Left lung (tissue), 10 donors: ENCODE data around the gene COX4I2. TPM values are rescaled to one million over a fixed set of nuclear protein-coding genes. Genes with fewer than 3 reads are reported as not detected.
"Not testable (repeated sequence)": the region's sequence is repeated elsewhere in the genome, so short reads cannot be mapped to it uniquely, and the experiment has no call there.

Experiments used
- ATAC-seq: fragments of 200-7000 bp; cut with Tn5 transposase; one replicate; pipeline ENCODE4 v1.9.1; 2020; ENCODE audit warnings: moderate library complexity
- DNase-seq, 4 donors: peaks; one replicate each; pipeline ENCODE4 v3.0.0-alpha.2; 2013 to 2020
- H3K27ac ChIP-seq, 2 donors: fragments of 200-600 bp; sonication (generic) in 1 of 2; one replicate each; pipeline versions ENCODE4 v1.5.0 to v1.8.0; 2020 to 2021
- H3K27me3 ChIP-seq, 2 donors: fragments of 200-600 bp; sonication (generic) in 1 of 2; one replicate each; pipeline versions ENCODE4 v1.5.0 to v1.8.0; 2020 to 2021
- H3K36me3 ChIP-seq, 2 donors: fragments of 200-600 bp; sonication (generic) in 1 of 2; one replicate each; pipeline versions ENCODE4 v1.5.0 to v1.8.0; 2020 to 2021
- H3K4me1 ChIP-seq, 2 donors: fragments of 200-600 bp; one replicate each; pipeline ENCODE4 v1.8.0; 2021
- H3K4me3 ChIP-seq, 2 donors: fragments of 200-600 bp; sonication (generic) in 1 of 2; one replicate each; pipeline versions ENCODE4 v1.5.0 to v1.8.0; 2020 to 2021; ENCODE audit warnings: mild to moderate bottlenecking in 1 of 2
- H3K9me3 ChIP-seq, 2 donors: fragments of 200-600 bp; sonication (generic) in 1 of 2; one replicate each; pipeline versions ENCODE4 v1.5.0 to v1.8.0; 2020 to 2021
- intact Hi-C, 2 donors: fragments of 100-400 bp; cut with DNase I; formaldehyde crosslinking; loops; one replicate each; pipeline versions ENCODE4 v1.11.2 to v1.14.2; 2022
- polyA plus RNA-seq, 6 donors: library from polyadenylated mRNA; unstranded; fragments of 120-200 nt; gene quantifications; one replicate each; pipeline ENCODE4 v1.2.1, GENCODE V29; 2013; ENCODE audit not compliant: insufficient read length in 6 of 6
- total RNA-seq, 2 donors: library from RNA; stranded (reverse); fragmentation: NEBNext Ultra II Directional; extraction: Animal tissue kit (Norgen Biotek cat#: 25700); gene quantifications; one replicate each; pipeline ENCODE4 v1.2.1, GENCODE V29; 2021
- TF ChIP-seq, protein P1 (sequence below), 2 donors: fragments of 200-600 bp; sonication (generic) in 1 of 2; IDR thresholded peaks; one replicate each; pipeline versions ENCODE4 v1.5.0 to v1.8.0; 2021; ENCODE audit warnings: antibody characterized with exemption in 2 of 2
- donor health status: DM: no; HTN: yes; CAD: no.
- donor health status: DM: no; HTN: no; CAD: no.

Gene COX4I2
- total and polyA plus RNA-seq, 8 donors = 13.5 to 33.8 (median 23.0) TPM

- Histone ChIP-seq H3K27ac (peak overlapping the region; percentile 75), H3K27me3 (no peaks in the 10 kb centered on the region), H3K36me3 (peaks cover 0 to 41% of the 10 kb centered on the region in 2 donors), H3K9me3 (no peaks in the 10 kb centered on the region), H3K4me3 (no peak overlapping the region), H3K4me1 (peaks cover 64 to 94% of the 10 kb centered on the region in 2 donors)
- TF ChIP-seq, protein P1, sequence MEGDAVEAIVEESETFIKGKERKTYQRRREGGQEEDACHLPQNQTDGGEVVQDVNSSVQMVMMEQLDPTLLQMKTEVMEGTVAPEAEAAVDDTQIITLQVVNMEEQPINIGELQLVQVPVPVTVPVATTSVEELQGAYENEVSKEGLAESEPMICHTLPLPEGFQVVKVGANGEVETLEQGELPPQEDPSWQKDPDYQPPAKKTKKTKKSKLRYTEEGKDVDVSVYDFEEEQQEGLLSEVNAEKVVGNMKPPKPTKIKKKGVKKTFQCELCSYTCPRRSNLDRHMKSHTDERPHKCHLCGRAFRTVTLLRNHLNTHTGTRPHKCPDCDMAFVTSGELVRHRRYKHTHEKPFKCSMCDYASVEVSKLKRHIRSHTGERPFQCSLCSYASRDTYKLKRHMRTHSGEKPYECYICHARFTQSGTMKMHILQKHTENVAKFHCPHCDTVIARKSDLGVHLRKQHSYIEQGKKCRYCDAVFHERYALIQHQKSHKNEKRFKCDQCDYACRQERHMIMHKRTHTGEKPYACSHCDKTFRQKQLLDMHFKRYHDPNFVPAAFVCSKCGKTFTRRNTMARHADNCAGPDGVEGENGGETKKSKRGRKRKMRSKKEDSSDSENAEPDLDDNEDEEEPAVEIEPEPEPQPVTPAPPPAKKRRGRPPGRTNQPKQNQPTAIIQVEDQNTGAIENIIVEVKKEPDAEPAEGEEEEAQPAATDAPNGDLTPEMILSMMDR (IDR thresholded peaks at IDR 0.05) = no peak
- DNase-seq (no peak), ATAC-seq (peak; percentile 12)
- intact Hi-C loops = loop anchor here (5.0 to 10.0 kb wide), 2 partner anchors 55 to 57 kb away; partner anchors contain the start of gene BCL2L1 (in 2 of the 2)
Measured at GRCh38 chr20:31667315-31668285, 29.9 kb downstream of the COX4I2 start.

DNA sequence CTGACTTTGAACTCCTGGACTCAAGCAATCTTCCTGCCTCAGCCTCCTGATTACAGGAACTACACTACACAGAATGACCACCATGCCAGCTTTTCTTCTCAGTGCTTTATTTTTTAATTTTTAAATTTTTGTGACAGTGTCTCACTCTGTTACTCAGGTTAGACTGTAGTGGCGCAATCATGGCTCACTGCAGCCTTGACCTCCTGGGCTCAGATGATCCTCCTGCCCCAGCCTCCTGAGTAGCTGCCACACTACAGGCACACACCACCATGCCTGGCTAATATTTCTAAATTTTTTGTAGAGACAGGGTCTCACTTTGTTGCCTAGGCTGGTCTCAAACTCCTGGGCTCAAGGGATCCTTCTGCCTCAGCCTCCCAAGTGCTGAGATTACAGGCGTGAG lies 31.2 kb downstream of the COX4I2 start:
- Histone ChIP-seq H3K36me3 (peaks cover 0 to 42% of the 10 kb centered on the region in 2 donors), H3K4me1 (peaks cover 69 to 99% of the 10 kb centered on the region in 2 donors), H3K27ac (peak overlapping the region; percentile 33 to 75)
- not testable (repeated sequence) for H3K9me3 ChIP-seq, DNase-seq, H3K4me3 ChIP-seq, ATAC-seq, H3K27me3 ChIP-seq
- intact Hi-C loops = loop anchor here (5.0 to 10.0 kb wide), 2 partner anchors 53 to 56 kb away; partner anchors contain the start of gene BCL2L1 (in 2 of the 2)

GRCh38 chr20:31669876-31670275 lies 32.2 kb downstream of the COX4I2 start:
- DNase-seq (no peak), ATAC-seq (no peak)
- no peaks in the 10 kb centered on the region for H3K27me3 ChIP-seq
- H3K4me1 ChIP-seq = peaks cover 66 to 99% of the 10 kb centered on the region in 2 donors
- H3K27ac ChIP-seq = peak overlapping the region; percentile 60 to 75
- peaks cover 0 to 33% of the 10 kb centered on the region in 2 donors for H3K36me3 ChIP-seq
- H3K4me3 ChIP-seq = no peak overlapping the region
- intact Hi-C loops = loop anchor here (5.0 to 10.0 kb wide), 2 partner anchors 52 to 55 kb away; partner anchors contain the start of gene BCL2L1 (in 2 of the 2)
- TF ChIP-seq, protein P1 (IDR thresholded peaks at IDR 0.05) = no peak
- no peaks in the 10 kb centered on the region for H3K9me3 ChIP-seq

GRCh38 chr20:31670371-31671228 lies 32.9 kb downstream of the COX4I2 start:
- Histone ChIP-seq H3K4me1 (peaks cover 68 to 99% of the 10 kb centered on the region in 2 donors), H3K9me3 (no peaks in the 10 kb centered on the region), H3K36me3 (peaks cover 0 to 26% of the 10 kb centered on the region in 2 donors), H3K27ac (peak overlapping the region; percentile 57 to 75), H3K4me3 (no peak overlapping the region), H3K27me3 (no peaks in the 10 kb centered on the region)
- DNase-seq (peak in 2 of 4 donors; percentile 39 to 61), ATAC-seq (peak; percentile 61)
- TF ChIP-seq, protein P1 (IDR thresholded peaks at IDR 0.05) = no peak
- intact Hi-C loops = no loop called here

DNA sequence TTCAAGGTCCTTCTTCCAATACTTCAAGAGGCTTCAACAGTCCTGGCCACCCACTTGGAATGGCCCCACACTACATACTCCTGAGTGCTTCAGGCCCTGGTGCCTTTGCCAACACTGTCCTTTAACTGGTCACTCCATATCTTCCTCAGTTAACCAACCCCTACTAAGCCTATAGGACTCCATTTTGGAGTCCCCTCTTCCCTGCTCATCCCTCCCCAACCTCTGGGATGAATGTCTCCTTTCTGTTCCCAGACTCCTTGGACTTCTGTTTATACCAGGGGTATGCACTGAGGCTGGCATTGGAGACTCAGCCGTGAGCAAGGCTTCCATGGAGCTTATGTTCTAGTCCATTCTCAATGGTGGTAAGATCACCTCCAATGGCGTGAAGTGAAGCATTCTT lies 33.6 kb downstream of the COX4I2 start:
- DNase-seq (no peak), ATAC-seq (no peak)
- peaks cover 71 to 99% of the 10 kb centered on the region in 2 donors for H3K4me1 ChIP-seq
- H3K4me3 ChIP-seq = no peak overlapping the region
- intact Hi-C loops = no loop called here
- peaks cover 0 to 24% of the 10 kb centered on the region in 2 donors for H3K36me3 ChIP-seq
- H3K9me3 ChIP-seq = no peaks in the 10 kb centered on the region
- TF ChIP-seq, protein P1 (IDR thresholded peaks at IDR 0.05) = no peak
- H3K27ac ChIP-seq = peak overlapping the region; percentile 57 to 75
- no peaks in the 10 kb centered on the region for H3K27me3 ChIP-seq
